HG02840 (cell line): ENCODE measurements around the gene NTSR2.

Experiments
- ATAC-seq: cut with Tn5 transposase; IDR thresholded peaks from one replicate; pipeline ENCODE4 v1.9.1; 2021; ENCODE audit warnings: mild to moderate bottlenecking, moderate library complexity, moderate number of reproducible peaks; ENCODE audit not compliant: unreplicated experiment, low FRiP score

Gene NTSR2

DNA sequence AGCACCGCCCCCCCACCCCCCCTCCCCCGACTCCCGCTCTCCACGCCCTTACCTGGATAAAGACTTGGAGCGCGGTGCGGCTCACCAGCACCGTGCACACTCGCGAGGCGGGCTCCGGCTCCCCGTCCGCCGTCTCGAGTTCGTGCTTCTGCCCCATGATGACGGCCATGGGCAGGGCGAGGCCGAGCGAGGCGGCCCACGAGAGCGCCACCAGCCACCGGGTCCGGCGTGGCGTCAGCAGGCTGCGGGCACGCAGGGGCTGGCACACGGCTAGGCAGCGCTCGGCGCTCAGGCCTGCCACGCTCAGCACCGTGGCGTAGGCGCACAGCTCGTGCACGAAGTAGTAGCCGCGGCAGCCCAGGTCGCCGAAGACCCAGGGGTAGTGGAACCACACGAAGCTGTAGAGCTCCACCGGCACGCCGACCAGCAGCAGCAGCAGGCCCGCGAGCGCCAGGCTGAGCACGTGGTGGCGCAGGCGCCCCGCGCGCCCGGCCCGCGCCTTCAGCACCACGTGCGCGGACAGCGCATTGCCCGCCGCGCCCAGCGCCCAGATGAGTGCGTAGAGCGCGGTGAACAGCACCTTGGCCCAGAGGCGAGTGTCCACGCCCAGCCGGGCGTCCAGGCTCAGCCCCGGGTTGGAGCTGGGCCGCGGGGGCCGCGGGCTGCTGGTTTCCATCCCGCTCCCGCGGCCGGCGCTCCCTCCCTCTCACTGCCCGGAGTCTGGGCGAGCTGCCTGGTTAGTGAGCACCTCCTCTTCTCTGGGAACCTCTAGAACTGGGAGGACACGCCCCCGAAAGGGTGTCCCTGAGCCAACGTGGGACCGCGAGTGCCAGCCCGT lies at the start of gene NTSR2:
NTSR2 (minus strand) TSS at position 742 of the 838 bp plus-strand sequence; CDS start at position 676, 66 bp downstream.
- ATAC-seq = no peak

DNA sequence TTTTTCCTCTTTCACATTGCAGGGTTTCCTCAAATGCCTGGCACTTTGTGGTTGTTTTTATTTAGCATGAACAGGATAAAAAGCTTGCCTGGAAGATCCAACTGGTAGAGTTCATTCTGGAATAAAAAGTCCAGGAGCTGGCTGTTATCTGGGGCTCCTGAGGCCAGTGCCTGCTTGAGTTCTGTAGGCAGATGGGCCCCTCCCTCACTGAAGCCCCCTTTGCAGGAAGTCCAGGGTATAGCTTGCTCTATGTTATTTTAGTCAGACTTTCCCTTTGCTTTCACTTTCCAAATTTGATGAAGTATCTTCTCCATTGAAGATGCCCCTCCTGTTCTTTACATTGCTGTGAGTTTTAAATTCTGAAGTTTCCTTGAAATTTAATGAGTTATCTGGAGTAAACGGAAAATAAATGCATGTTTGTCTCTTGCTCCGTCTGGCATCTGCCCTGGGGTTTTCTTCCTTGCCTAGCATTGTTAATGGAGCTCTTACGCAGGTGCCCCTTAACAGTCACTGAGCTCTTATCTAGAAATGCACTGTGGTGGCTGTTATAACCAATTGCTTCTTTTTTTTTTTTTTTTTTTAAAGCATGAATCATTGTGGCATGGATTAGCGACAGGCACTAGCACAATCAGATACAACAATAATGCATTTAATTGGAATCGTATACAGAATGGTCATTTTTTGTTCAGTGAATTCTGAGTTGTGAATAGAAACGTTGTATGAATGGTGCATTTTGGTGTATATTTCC lies 49.4 kb upstream of the NTSR2 start:
- ATAC-seq = no peak

DNA sequence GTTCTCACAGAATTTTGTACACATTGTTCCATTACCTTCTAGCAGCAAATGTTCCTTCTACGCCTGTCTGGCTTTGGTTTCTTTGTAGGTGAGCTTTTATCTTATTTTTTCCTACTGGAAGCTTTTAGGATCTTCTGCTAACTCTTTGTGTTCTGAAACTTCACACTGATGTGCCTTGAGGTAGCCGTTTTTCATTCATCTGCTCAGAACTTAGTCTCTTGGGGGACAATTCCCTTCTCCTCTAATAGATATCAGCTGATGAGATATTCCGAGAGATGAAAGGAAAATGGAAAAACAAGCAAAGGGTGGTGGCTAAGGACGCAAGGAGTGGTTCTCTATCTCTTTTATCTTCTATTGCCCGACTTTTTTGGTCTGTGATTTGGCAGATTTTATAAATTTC lies 48.6 kb upstream of the NTSR2 start:
- no peak for ATAC-seq

- ATAC-seq = no peak
Observed at GRCh38 chr2:11717623-11718022, 47.6 kb upstream of the NTSR2 start.

GRCh38 chr2:11716689-11717321 lies 46.8 kb upstream of the NTSR2 start:
- no peak for ATAC-seq

DNA sequence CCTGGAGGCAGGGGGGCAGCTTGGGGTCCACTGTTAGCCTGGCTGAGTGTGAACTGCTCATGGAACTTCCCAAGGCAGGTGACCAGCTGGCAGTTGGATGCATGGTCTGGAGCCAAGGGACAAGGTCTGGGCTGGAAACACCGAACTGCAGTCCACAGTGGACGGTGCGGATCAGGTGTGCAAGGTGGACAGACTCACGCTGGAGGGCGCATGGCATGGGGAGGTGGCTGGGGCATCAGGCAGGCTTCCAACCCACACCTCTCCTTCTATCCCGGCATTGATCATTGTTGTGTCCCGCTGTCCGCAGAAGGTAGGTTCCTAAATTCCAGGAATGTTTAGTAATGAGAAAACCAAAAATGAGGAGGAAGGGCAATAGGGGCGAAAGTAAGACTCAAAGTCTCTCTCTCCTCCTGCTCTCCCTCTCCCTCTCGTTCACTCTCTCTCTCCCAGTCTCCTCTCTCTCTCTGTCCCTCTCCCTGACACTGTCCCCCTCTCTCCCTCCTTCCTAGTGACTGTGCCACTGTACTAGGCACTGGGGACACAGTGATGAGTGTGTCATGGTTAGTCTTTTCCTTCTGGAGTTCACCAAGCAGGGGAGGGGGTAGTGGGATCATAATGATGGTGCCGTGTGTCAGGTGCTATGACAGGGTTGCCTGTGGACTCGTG lies 46.1 kb upstream of the NTSR2 start:
- no peak for ATAC-seq

DNA sequence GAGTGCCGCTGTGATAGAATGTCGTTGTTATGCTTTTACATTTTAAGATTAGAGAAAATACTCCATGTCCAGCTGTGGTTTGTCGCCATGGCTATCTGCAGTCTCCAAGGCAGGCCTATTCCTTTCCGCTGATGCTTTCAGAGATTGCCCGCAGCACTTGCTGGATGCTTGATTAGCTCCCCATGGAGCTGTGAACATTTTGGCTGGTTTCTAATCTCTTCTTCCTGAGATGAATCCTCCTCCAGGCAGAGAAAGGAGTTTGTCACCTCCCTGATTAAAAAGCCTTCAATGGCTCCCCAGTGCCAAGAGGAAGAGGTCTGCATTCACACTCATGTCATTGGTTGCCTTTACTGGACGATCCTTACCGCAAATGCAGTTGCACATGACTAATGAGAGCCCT lies 43.8 kb upstream of the NTSR2 start:
- no peak for ATAC-seq

DNA sequence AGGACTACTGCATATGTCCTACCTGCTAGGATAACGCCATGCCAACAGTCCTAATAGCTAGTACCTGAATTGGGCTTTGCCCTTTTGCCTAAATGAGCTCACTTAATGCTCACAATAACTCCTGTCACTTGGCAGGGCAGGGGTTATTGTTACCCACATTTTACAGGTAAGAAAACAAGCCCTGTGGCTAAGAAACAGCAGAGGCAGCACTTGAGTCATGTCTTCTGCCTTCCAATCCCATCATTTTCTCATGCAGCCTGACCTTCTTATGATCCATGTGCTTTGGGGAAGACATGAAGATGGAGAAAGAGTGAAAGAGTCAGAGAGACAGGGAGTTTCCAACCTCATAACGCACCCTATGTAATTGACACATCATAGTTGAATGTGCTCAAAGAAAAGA lies 42.9 kb upstream of the NTSR2 start:
- no peak for ATAC-seq

DNA sequence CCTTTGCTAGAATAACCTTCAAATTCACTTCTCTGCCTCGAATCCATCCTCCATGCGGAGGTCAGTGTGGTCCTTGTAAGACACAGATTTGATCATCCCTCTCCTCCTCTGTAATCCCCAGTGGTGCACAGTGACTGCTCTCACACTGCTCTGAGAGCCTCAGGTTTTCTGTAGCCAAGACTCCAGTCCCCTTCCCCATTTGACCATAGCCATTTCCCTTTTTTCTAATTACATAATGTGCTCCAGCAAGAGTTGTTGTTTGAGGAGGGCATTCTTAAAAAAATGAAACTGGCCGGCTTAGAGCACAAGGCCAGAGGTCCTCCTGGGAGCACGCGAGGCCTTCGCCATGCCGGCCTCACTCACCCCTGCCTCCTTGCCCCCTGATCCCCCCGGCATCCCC lies 41.8 kb upstream of the NTSR2 start:
- ATAC-seq = no peak

- no peak for ATAC-seq
Observed at GRCh38 chr2:11711354-11711716, 41.3 kb upstream of the NTSR2 start.

- no peak for ATAC-seq
Observed at GRCh38 chr2:11710632-11711353, 40.8 kb upstream of the NTSR2 start.

DNA sequence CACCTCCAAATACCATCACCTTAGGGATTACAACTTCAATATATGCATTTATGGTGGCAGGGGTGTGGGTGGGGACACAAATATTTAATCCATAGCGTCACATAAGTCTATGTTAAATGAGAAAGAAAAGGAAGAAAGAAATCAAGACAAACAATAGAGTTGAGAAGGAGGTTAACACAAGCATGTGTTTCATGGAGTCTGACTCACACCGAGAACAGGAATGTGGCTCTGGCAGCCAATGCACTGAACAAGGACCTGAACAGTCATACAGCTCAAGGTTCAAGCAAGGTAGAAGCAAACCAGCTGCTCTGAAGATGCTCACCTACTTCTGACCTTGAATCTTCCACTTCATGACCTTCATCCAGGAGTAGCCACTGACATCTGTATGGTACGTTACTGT lies 40.2 kb upstream of the NTSR2 start:
- ATAC-seq = no peak

DNA sequence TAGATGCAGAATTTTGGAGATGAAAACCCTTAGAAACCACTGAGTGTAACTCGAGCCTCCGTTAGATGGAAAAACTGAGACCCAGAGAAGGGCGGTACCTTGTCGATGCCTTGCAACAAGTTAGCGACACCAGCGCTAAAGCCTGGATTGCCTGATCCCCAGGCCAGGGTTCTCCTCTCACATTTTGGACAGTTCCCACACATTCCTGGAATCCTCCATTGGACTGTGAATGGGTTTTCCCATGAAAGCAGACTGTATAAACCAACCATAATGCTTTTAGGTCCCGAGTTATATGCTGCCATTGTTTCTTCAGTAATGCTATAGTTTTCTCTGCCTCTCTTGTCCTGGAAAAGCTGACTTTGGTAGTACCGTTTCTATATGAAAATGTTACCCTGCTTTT lies 39.3 kb upstream of the NTSR2 start:
- ATAC-seq = no peak

GRCh38 chr2:11708106-11708505 lies 38.1 kb upstream of the NTSR2 start:
- ATAC-seq = no peak

DNA sequence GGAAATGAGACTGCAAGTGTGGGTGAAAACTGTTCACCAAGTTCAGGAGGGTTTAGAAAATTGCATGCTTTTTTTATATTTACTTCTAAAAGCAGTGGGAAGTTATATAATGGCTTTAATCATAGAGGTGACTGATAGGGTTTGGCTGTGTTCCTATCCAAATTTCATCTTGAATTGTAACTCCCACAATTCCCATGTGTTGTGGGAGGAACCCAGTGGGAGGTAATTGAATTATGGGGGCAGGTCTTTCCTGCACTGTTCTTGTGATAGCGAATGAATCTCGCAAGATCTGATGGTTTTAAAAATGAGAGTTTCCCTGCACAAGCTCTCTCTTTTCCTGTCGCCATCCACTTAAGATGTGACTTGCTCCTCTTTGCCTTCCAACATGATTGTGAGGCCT lies 35.7 kb upstream of the NTSR2 start:
- ATAC-seq = no peak

GRCh38 chr2:11705063-11705462 lies 35.1 kb upstream of the NTSR2 start:
- no peak for ATAC-seq

- no peak for ATAC-seq
Observed at GRCh38 chr2:11703700-11704099, 33.7 kb upstream of the NTSR2 start.

GRCh38 chr2:11702946-11703345 lies 33.0 kb upstream of the NTSR2 start:
- no peak for ATAC-seq

- ATAC-seq = no peak
Observed at GRCh38 chr2:11701751-11702301, 31.8 kb upstream of the NTSR2 start.

- ATAC-seq = no peak
Observed at GRCh38 chr2:11701206-11701605, 31.2 kb upstream of the NTSR2 start.
